HEK293T (cell line): ENCODE data around the gene C11orf58.

Source experiments
- CTCF ChIA-PET: fragments of 350-600 bp; formaldehyde crosslinking; extraction: SDS; loops from one replicate; lab custom pipeline; 2021; ENCODE audit warnings: antibody characterized with exemption, inconsistent platforms; lab: Yijun Ruan, JAX
- POLR2A ChIA-PET: fragments of 350-600 bp; formaldehyde crosslinking; extraction: SDS; loops from one replicate; lab custom pipeline; 2020; ENCODE audit warnings: antibody characterized with exemption, inconsistent platforms; lab: Yijun Ruan, JAX
- DNase-seq: peaks from one replicate; pipeline ENCODE4 v3.0.0; 2012; ENCODE audit warnings: mixed read lengths; ENCODE audit errors: extremely low spot score
- ARNT ChIP-seq: fragments of 450-650 bp; IDR thresholded peaks from 2 replicates; pipeline ENCODE4 v1.6.1; 2017; ENCODE audit warnings: mild to moderate bottlenecking
- BHLHE40 ChIP-seq: fragments of 450-650 bp; IDR thresholded peaks from 2 replicates; pipeline ENCODE4 v1.6.1; 2016; ENCODE audit warnings: mild to moderate bottlenecking, moderate library complexity, borderline replicate concordance
- CTBP1 ChIP-seq: fragments of 450-650 bp; IDR thresholded peaks from 2 replicates; pipeline ENCODE4 v1.6.1; 2016; ENCODE audit warnings: borderline replicate concordance
- ELF4 ChIP-seq: fragments of 450-650 bp; IDR thresholded peaks from 2 replicates; pipeline ENCODE4 v1.6.1; 2017; ENCODE audit warnings: antibody characterized with exemption
- FOXA1 ChIP-seq: fragments of 450-650 bp; IDR thresholded peaks from 2 replicates; pipeline ENCODE4 v1.6.1; 2016; ENCODE audit warnings: mild to moderate bottlenecking
- FOXK2 ChIP-seq: fragments of 450-650 bp; IDR thresholded peaks from 2 replicates; pipeline ENCODE4 v1.6.1; 2016; ENCODE audit warnings: mild to moderate bottlenecking
- FOXM1 ChIP-seq: fragments of 450-650 bp; IDR thresholded peaks from 2 replicates; pipeline ENCODE4 v1.6.1; 2017; ENCODE audit warnings: mild to moderate bottlenecking, borderline replicate concordance
- HDGF ChIP-seq: fragments of 450-650 bp; IDR thresholded peaks from 2 replicates; pipeline ENCODE4 v1.6.1; 2017; ENCODE audit warnings: antibody characterized with exemption, borderline replicate concordance
- L3MBTL2 ChIP-seq: fragments of 450-650 bp; conservative IDR thresholded peaks from 2 replicates; pipeline ENCODE4 v1.6.1; 2016; ENCODE audit warnings: mild to moderate bottlenecking
- LEF1 ChIP-seq: fragments of 450-650 bp; IDR thresholded peaks from 2 replicates; pipeline ENCODE4 v1.6.1; 2017; ENCODE audit warnings: mild to moderate bottlenecking, borderline replicate concordance
- NFRKB ChIP-seq: fragments of 450-650 bp; IDR thresholded peaks from 2 replicates; pipeline ENCODE4 v1.6.1; 2016; ENCODE audit warnings: mild to moderate bottlenecking, moderate library complexity
- PKNOX1 ChIP-seq: fragments of 450-650 bp; IDR thresholded peaks from 2 replicates; pipeline ENCODE4 v1.6.1; 2016
- SP1 ChIP-seq: fragments of 450-650 bp; IDR thresholded peaks from 2 replicates; pipeline ENCODE4 v1.6.1; 2017
- SUZ12 ChIP-seq: fragments of 450-650 bp; IDR thresholded peaks from 2 replicates; pipeline ENCODE4 v1.6.1; 2016; ENCODE audit warnings: mild to moderate bottlenecking
- TARDBP ChIP-seq: fragments of 450-650 bp; IDR thresholded peaks from 2 replicates; pipeline ENCODE4 v1.6.1; 2016
- ZNF384 ChIP-seq: fragments of 450-650 bp; IDR thresholded peaks from 2 replicates; pipeline ENCODE4 v1.6.1; 2016

Gene C11orf58

GRCh38 chr11:16799890-16800289 is 61.4 kb downstream of the C11orf58 start:
- POLR2A ChIA-PET, result interaction anchor here (1.0 kb wide), 1 partner anchor 278 kb away, joined by 3 read pairs; the partner anchor contains the start of gene RPS13
- TF ChIP-seq SUZ12 (no peak), ARNT (no peak), ELF4 (no peak), FOXK2 (no peak), NFRKB (no peak), LEF1 (no peak), PKNOX1 (no peak)
- CTCF ChIA-PET, result no interaction called here
- DNase-seq, result no peak

- POLR2A ChIA-PET, result interaction anchor here (1.0 kb wide), 1 partner anchor 277 kb away, joined by 3 read pairs; the partner anchor contains the start of gene RPS13
- TF ChIP-seq ARNT, result no peak
- TF ChIP-seq FOXA1, result no peak
- no peak for TF ChIP-seq L3MBTL2
- TF ChIP-seq SUZ12, result no peak
- no peak for TF ChIP-seq FOXK2
- TF ChIP-seq CTBP1, result no peak
- no peak for TF ChIP-seq SP1
- no peak for TF ChIP-seq NFRKB
- no peak for TF ChIP-seq FOXM1
- TF ChIP-seq TARDBP, result no peak
- no peak for TF ChIP-seq BHLHE40
- TF ChIP-seq PKNOX1, result no peak
- TF ChIP-seq LEF1, result no peak
- no peak for TF ChIP-seq ELF4
- no peak for TF ChIP-seq HDGF
- TF ChIP-seq ZNF384, result no peak
- CTCF ChIA-PET, result no interaction called here
- DNase-seq, result no peak
These were observed 61.9 kb downstream of the C11orf58 start for GRCh38 chr11:16800382-16800781.

- POLR2A ChIA-PET, result interaction anchor here (0.7 kb wide), 1 partner anchor 10 kb away, joined by 3 read pairs; no protein-coding TSS in a partner anchor
- CTCF ChIA-PET, result interaction anchor here (0.7 to 0.8 kb wide), 2 partner anchors 12 to 146 kb away, joined by 3 to 4 read pairs; no protein-coding TSS in a partner anchor
- DNase-seq, result no peak
- TF ChIP-seq NFRKB (no peak), CTBP1 (no peak), HDGF (no peak), FOXM1 (no peak), ZNF384 (no peak)
These were observed 63.0 kb downstream of the C11orf58 start for GRCh38 chr11:16801288-16801980.

- POLR2A ChIA-PET, result no interaction called here
- TF ChIP-seq PKNOX1 (no peak), FOXM1 (no peak), HDGF (no peak), L3MBTL2 (no peak), CTBP1 (no peak), ELF4 (no peak), SP1 (no peak), LEF1 (no peak), FOXK2 (no peak), ZNF384 (no peak), SUZ12 (no peak), NFRKB (no peak), FOXA1 (no peak), TARDBP (no peak), BHLHE40 (no peak), ARNT (no peak)
- no peak for DNase-seq
- CTCF ChIA-PET, result no interaction called here
These were observed 65.9 kb downstream of the C11orf58 start for GRCh38 chr11:16804104-16804947.

GRCh38 chr11:16805938-16806337 is 67.5 kb downstream of the C11orf58 start:
- CTCF ChIA-PET, result no interaction called here
- POLR2A ChIA-PET, result no interaction called here
- TF ChIP-seq FOXA1 (no peak), HDGF (no peak), PKNOX1 (no peak), LEF1 (no peak), SP1 (no peak), ZNF384 (no peak), SUZ12 (no peak), BHLHE40 (no peak), CTBP1 (no peak), NFRKB (no peak), ELF4 (no peak), TARDBP (no peak), L3MBTL2 (no peak), FOXK2 (no peak), FOXM1 (no peak), ARNT (no peak)
- no peak for DNase-seq
